GM19023 (cell line): ENCODE results near the gene TMEM205.
"Not testable (repeated sequence)": the region's sequence is repeated elsewhere in the genome, so short reads cannot be mapped to it uniquely, and the experiment has no call there.

Experiments used
- ATAC-seq: cut with Tn5 transposase; IDR thresholded peaks from one replicate; pipeline ENCODE4 v1.9.1; 2021; ENCODE audit warnings: mild to moderate bottlenecking, moderate library complexity; ENCODE audit not compliant: unreplicated experiment

The TMEM205 gene

GRCh38 chr19:11346104-11346940 is at the start of gene TMEM205, which contains the start of gene CCDC159:
Gene TMEM205 (minus strand): TSS chr19:11346268. CDS start chr19:11345619, 649 bp downstream.
Gene CCDC159 (plus strand): TSS chr19:11346519. CDS start chr19:11346607, 88 bp downstream.
- ATAC-seq: peak; percentile 89

- no peak for ATAC-seq
These were observed 45.0 kb upstream of the TMEM205 start for GRCh38 chr19:11390933-11391680.

GRCh38 chr19:11390359-11390758 is 44.3 kb upstream of the TMEM205 start:
- ATAC-seq: no peak

GRCh38 chr19:11387162-11388034 is 41.3 kb upstream of the TMEM205 start:
- ATAC-seq: no peak

GRCh38 chr19:11384778-11385129 is 38.7 kb upstream of the TMEM205 start:
- ATAC-seq: no peak

GRCh38 chr19:11383706-11384048 is 37.6 kb upstream of the TMEM205 start:
- ATAC-seq: no peak

- no peak for ATAC-seq
These were observed 37.0 kb upstream of the TMEM205 start for GRCh38 chr19:11382898-11383705.

GRCh38 chr19:11380653-11381537 is 34.8 kb upstream of the TMEM205 start:
- peak; percentile 86 for ATAC-seq

- ATAC-seq: no peak
These were observed 33.8 kb upstream of the TMEM205 start for GRCh38 chr19:11379857-11380350.

- ATAC-seq: not testable (repeated sequence)
These were observed 33.3 kb upstream of the TMEM205 start for GRCh38 chr19:11379269-11379845.

GRCh38 chr19:11378319-11379189 is 32.5 kb upstream of the TMEM205 start:
- no peak for ATAC-seq

GRCh38 chr19:11377756-11378155 is 31.7 kb upstream of the TMEM205 start:
- ATAC-seq: no peak

GRCh38 chr19:11377237-11377636 is 31.2 kb upstream of the TMEM205 start:
- ATAC-seq: no peak

GRCh38 chr19:11375143-11375948 is 29.3 kb upstream of the TMEM205 start:
- ATAC-seq: no peak

- ATAC-seq: peak; percentile 90
These were observed 28.5 kb upstream of the TMEM205 start, which contains the start of gene SWSAP1 for GRCh38 chr19:11374433-11375142. Gene SWSAP1 (plus strand): TSS chr19:11374666. CDS start chr19:11374681, 15 bp downstream.

- ATAC-seq: no peak
These were observed 27.9 kb upstream of the TMEM205 start for GRCh38 chr19:11373885-11374432.
